ENCODE data around the gene PTPN6.
A peak's percentile ranks its signal among the peaks of the same experiment; 100 is the strongest.

PTPN6 gene

DNA sequence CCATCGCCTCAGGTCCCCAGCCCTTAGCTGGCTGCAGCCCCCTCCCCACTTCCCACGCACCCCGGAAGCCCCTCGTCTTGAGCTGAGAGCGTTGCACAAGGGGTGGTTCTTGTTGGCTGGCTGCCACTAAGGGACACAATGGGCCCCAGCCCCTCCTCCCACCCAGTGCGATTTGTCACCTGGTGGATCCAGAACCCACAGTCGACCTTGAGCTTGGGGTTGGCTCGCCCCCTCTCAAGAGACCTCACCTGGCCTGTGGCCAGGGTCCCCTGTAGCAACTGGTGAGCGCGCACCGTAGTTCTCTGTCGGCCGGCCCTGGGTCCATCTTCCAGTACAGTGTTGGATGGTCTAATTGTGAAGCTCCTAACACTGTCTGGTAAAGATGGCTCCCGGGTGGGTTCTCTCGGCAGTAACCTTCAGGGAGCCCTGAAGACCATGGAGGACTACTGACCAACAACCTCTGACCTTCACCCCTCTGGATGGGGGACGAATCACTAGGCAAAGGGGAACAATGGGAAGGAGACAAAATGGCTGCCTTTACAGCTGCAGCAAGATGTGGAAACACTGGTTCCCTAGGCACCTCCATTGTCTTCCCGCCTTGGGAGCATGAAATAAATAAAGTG lies 12.7 kb downstream of the PTPN6 start:
- peaks cover 48% of the 10 kb centered on the region for H3K4me1 Mint-ChIP-seq
- no peaks in the 10 kb centered on the region for H3K27me3 Mint-ChIP-seq (ENCODE audit: low read depth, poor library complexity)
- no peaks in the 10 kb centered on the region for H3K9me3 Mint-ChIP-seq
- TF ChIP-seq CTCF (IDR thresholded peaks at IDR 0.05), result no peak
- no peak for DNase-seq
- no peak overlapping the region for H3K27ac Mint-ChIP-seq
- H3K4me3 Mint-ChIP-seq, result no peak overlapping the region
- peaks cover 35% of the 10 kb centered on the region for H3K36me3 Mint-ChIP-seq (ENCODE audit: low read depth)

DNA sequence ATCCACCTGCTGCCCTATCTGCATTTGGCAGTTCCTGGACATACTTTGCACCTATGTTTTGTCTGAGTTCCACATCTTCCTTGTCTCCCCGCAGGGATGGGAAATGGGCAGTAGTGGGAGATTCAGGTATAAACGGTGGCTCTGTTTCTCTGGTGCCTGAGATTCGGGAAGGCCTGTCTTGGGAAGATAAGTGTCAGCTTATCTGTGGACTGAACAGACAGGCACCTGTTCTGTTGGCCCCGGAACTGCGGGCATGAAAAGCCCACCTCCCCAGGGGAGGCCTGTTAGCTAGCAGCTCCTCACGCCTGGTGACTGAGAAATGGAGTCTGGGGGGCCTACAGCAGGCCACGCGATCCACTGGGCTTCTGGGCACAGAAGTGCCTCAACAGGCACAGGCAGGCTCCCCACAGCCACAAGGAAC lies 13.5 kb downstream of the PTPN6 start:
- DNase-seq, result no peak
- peaks cover 48% of the 10 kb centered on the region for H3K4me1 Mint-ChIP-seq
- peaks cover 39% of the 10 kb centered on the region for H3K36me3 Mint-ChIP-seq (ENCODE audit: low read depth)
- no peak for TF ChIP-seq CTCF (IDR thresholded peaks at IDR 0.05)
- no peaks in the 10 kb centered on the region for H3K9me3 Mint-ChIP-seq
- H3K27me3 Mint-ChIP-seq (ENCODE audit: low read depth, poor library complexity), result no peaks in the 10 kb centered on the region
- H3K27ac Mint-ChIP-seq, result peak overlapping the region; percentile 85
- H3K4me3 Mint-ChIP-seq, result no peak overlapping the region

DNA sequence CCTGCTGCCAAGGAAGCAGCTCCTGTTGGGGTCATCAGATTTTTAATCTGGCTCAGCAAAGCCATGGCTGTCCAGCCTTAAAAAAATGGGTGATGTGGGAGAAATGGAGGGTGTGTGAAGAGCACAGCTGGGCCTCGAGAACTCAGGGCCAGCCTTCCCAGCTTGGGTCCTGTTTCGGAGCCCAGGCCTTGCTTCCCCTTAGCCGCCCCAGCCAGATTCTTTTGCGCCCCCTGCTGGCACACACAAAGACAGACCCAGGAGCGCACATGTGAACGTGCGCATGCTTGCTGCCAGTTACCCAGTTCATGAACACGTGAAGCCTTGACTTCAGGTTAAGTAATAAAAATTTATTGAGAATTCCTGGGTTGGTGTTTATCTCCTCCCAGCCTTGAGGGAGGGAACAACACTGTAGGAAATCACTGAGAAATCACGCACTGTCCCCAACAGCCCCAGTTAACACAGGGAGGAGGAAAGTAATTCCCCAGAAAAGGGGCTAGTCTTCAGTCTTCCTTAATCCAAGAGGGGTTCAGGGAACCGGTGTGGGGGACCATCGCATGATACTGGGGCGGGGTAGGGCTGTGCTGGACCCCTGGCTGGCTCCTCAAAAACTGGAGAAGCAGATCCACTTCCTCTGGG lies 14.0 kb downstream of the PTPN6 start:
- H3K27ac Mint-ChIP-seq, result peak overlapping the region; percentile 85
- DNase-seq, result peak; percentile 88
- H3K9me3 Mint-ChIP-seq, result no peaks in the 10 kb centered on the region
- no peaks in the 10 kb centered on the region for H3K27me3 Mint-ChIP-seq (ENCODE audit: low read depth, poor library complexity)
- no peak overlapping the region for H3K4me3 Mint-ChIP-seq
- H3K36me3 Mint-ChIP-seq (ENCODE audit: low read depth), result peaks cover 39% of the 10 kb centered on the region
- TF ChIP-seq CTCF (IDR thresholded peaks at IDR 0.05), result peak; percentile 90
- H3K4me1 Mint-ChIP-seq, result peaks cover 52% of the 10 kb centered on the region

GRCh38 chr12:6965714-6966113 lies 14.6 kb downstream of the PTPN6 start:
- DNase-seq, result no peak
- H3K4me3 Mint-ChIP-seq, result no peak overlapping the region
- no peak for TF ChIP-seq CTCF (IDR thresholded peaks at IDR 0.05)
- peak overlapping the region; percentile 85 for H3K27ac Mint-ChIP-seq
- H3K9me3 Mint-ChIP-seq, result no peaks in the 10 kb centered on the region
- no peaks in the 10 kb centered on the region for H3K27me3 Mint-ChIP-seq (ENCODE audit: low read depth, poor library complexity)
- H3K4me1 Mint-ChIP-seq, result peaks cover 50% of the 10 kb centered on the region
- H3K36me3 Mint-ChIP-seq (ENCODE audit: low read depth), result peaks cover 39% of the 10 kb centered on the region

GRCh38 chr12:6966351-6966750 lies 15.2 kb downstream of the PTPN6 start:
- H3K27ac Mint-ChIP-seq, result peak overlapping the region; percentile 86

More at GRCh38 chr12:6966351-6966750, 15.2 kb downstream of the PTPN6 start:
- no peak for DNase-seq
- Mint-ChIP-seq H3K27me3 (ENCODE audit: low read depth, poor library complexity) (no peaks in the 10 kb centered on the region), H3K4me3 (no peak overlapping the region), H3K36me3 (ENCODE audit: low read depth) (peaks cover 39% of the 10 kb centered on the region), H3K4me1 (peaks cover 48% of the 10 kb centered on the region), H3K9me3 (no peaks in the 10 kb centered on the region)
- no peak for TF ChIP-seq CTCF (IDR thresholded peaks at IDR 0.05)
